ENCODE measurements around the gene ARHGEF10L.

ARHGEF10L gene

DNA sequence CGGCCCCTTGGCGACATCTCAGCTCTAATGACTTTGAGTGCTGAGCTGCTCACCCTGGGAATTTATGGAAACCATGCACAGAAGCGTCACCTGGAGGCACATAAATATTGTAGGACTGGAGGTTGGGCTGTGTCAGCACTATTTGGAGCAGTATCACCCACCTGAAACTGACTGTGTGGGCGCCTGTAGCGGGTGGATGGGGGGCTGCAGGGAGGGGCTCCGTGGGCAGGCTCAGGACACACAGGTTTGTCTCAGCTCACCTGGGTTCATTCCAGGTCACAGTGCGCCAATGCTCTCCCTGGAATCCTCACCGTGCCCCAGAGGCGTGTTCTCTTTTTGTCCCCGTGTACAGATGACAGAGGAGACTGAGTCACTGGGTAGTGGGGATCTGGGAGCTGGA, 140.8 kb downstream of the ARHGEF10L start:
- H3K4me3 ChIP-seq (ENCODE audit: low read length) = no peak overlapping the region
- no peak for DNase-seq (ENCODE audit: low read depth)
- TF ChIP-seq, protein P1, sequence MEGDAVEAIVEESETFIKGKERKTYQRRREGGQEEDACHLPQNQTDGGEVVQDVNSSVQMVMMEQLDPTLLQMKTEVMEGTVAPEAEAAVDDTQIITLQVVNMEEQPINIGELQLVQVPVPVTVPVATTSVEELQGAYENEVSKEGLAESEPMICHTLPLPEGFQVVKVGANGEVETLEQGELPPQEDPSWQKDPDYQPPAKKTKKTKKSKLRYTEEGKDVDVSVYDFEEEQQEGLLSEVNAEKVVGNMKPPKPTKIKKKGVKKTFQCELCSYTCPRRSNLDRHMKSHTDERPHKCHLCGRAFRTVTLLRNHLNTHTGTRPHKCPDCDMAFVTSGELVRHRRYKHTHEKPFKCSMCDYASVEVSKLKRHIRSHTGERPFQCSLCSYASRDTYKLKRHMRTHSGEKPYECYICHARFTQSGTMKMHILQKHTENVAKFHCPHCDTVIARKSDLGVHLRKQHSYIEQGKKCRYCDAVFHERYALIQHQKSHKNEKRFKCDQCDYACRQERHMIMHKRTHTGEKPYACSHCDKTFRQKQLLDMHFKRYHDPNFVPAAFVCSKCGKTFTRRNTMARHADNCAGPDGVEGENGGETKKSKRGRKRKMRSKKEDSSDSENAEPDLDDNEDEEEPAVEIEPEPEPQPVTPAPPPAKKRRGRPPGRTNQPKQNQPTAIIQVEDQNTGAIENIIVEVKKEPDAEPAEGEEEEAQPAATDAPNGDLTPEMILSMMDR (IDR thresholded peaks at IDR 0.05; ENCODE audit: insufficient read depth, low read depth, low read length, missing control alignments) = no peak

DNA sequence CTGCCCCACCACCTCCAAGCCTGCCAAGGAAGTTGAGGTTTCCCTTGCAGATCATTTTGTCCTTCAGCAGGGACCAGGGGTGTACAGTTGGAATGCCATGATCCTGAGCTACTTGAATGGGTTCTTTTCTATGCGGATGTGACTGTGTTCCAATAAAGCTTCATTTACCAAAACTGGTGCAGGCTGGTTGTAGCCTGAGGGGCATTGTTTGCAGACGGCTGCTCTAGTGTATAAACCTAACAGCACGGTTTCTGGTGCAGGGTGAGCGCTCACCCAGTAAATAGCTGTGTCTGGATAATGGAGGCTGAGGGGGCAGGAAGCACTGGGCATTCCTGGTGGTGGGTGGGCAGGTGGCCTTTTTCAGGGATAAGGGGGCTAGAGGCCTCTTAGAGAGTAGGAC, 142.9 kb downstream of the ARHGEF10L start:
- peak; percentile 6 for DNase-seq (ENCODE audit: low read depth)
- no peak overlapping the region for H3K4me3 ChIP-seq (ENCODE audit: low read length)
- TF ChIP-seq, protein P1 (IDR thresholded peaks at IDR 0.05; ENCODE audit: insufficient read depth, low read depth, low read length, missing control alignments) = no peak

DNA sequence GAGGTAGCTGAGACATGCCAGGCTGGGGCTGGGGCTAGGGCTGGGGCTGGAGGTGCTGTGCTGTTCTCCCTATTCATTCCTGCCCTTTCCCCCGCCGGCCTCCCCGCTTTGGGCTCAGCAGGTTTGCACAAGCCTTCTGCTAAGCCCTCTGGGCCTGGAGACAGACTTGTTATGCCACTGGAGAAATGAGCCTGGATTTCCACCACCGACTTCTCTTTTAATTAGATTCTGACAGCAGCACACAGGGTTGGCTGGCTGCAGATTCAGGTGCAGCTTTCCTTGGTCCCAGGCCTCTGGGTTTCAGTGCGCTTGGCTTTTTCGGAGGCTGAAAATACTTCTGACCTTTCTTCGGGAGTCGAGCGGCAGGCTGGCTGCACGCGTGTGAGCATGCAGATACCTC, 144.1 kb downstream of the ARHGEF10L start:
- TF ChIP-seq, protein P1 (IDR thresholded peaks at IDR 0.05; ENCODE audit: insufficient read depth, low read depth, low read length, missing control alignments) = no peak
- no peak overlapping the region for H3K4me3 ChIP-seq (ENCODE audit: low read length)
- peak; percentile 34 for DNase-seq (ENCODE audit: low read depth)

DNA sequence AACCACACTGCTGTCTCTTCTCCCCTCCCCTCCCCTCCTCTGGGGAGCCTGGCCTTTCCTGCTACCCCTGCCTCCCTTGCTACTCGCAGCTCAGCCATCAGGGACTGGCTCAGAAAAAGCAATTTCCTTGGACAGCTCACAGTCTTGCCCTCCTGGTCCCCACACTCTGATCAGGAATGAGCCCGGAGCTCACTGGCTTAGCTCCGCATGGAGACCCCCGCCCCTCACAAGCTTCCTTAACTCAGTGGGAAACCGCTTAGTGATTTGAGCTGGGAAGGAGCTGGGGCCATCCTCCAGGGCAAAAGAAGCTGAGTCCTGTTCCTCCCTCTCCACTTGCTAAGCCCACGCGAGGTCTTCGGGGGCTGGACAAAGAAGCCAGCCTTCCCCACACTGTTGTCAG, 145.3 kb downstream of the ARHGEF10L start:
- H3K4me3 ChIP-seq (ENCODE audit: low read length) = no peak overlapping the region
- TF ChIP-seq, protein P1 (IDR thresholded peaks at IDR 0.05; ENCODE audit: insufficient read depth, low read depth, low read length, missing control alignments) = no peak
- DNase-seq (ENCODE audit: low read depth) = no peak

DNA sequence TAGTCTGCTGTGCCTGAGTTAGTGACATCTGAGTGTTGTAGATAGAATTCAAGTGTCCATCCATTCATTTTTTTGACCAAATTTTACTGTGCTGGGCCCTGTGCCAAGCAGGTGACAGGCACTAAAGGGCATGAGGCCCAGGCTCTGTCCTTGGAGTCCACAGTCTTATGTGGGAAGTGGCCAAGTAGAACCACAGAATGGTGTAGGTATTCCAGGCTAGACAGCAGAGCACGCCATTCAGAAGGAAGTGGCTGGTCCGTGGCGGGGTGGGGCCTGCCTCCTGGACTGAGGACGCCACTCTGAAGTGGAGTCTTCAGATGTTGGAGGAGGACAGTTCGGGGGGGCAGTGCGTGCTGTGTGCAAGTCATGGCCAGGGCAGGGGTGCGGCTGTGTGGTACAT, 146.8 kb downstream of the ARHGEF10L start:
- no peak overlapping the region for H3K4me3 ChIP-seq (ENCODE audit: low read length)
- TF ChIP-seq, protein P1 (IDR thresholded peaks at IDR 0.05; ENCODE audit: insufficient read depth, low read depth, low read length, missing control alignments) = no peak
- no peak for DNase-seq (ENCODE audit: low read depth)

DNA sequence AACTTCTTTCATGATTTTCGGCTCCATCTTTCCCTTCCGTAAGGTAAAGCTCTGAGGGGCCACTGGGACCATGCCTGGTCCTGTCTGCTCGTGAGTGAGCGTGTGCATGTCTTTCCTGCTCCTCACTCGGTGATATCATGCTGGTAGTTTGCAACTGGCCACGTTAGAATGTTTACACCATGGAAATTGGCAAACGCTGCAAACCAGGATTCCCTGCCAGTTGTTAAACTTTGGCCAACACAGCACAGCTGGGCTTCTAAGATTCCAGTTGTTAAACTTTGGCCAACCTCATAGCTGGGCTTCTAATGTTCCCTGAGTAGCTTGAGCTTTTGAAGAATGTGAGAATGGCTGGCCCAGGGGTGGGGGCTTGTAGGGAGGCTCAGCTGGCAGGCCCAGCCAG, 147.6 kb downstream of the ARHGEF10L start:
- TF ChIP-seq, protein P1 (IDR thresholded peaks at IDR 0.05; ENCODE audit: insufficient read depth, low read depth, low read length, missing control alignments) = no peak
- DNase-seq (ENCODE audit: low read depth) = no peak
- no peak overlapping the region for H3K4me3 ChIP-seq (ENCODE audit: low read length)

DNA sequence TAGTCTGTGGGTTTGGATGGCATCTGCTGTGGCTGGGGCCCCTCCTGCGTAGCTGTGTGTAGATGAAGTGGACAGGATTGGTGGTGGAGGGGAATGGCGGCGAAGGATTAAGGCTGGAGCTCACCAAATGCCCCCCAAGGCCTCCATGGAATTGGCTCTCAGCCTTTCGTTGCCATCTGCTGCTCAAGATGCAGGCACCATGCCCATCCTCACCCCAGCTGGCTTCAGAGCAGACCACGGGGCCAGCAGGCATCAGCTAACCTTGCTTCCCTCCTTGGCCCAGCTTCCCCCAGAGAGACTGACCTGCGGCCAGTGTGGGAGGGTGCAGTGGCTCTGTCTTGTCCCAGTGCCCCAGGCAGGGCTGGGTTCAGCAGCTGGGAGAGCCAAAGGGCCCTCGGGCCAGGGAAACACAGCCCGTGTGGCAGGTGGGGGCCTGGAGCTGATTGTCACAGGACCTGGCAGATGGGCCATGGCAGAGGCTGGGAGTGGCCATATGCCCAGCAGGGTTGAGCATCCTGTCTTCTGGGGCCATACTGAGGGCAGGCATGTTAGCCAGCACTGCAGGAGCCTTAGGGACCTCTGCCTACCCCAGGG, 148.8 kb downstream of the ARHGEF10L start:
- TF ChIP-seq, protein P1 (IDR thresholded peaks at IDR 0.05; ENCODE audit: insufficient read depth, low read depth, low read length, missing control alignments) = no peak
- no peak overlapping the region for H3K4me3 ChIP-seq (ENCODE audit: low read length)
- DNase-seq (ENCODE audit: low read depth) = no peak

Data from epithelial cell of esophagus (primary cell).